Activated T-cell treated with anti-CD3 and anti-CD28 coated beads, Interleukin-2, amount 50 U/mL, for 24 hours (primary cell): ENCODE results near the gene PTGIS.
A peak's percentile ranks its signal among the peaks of the same experiment; 100 is the strongest.
"Not testable (repeated sequence)": the region's sequence is repeated elsewhere in the genome, so short reads cannot be mapped to it uniquely, and the experiment has no call there.

ENCODE experiments used
- DNase-seq: peaks from one replicate; pipeline ENCODE4 v3.0.0-alpha.2; 2020
- H3K27ac Mint-ChIP-seq: 2 replicates; pipeline ENCODE4 v1.8.0; 2020; ENCODE audit warnings: mild to moderate bottlenecking, mixed read lengths
- H3K27me3 Mint-ChIP-seq: 2 replicates; pipeline ENCODE4 v1.8.0; 2020; ENCODE audit warnings: mixed read lengths
- H3K36me3 Mint-ChIP-seq: 2 replicates; pipeline ENCODE4 v1.8.0; 2020; ENCODE audit warnings: low read depth, mixed read lengths
- H3K4me1 Mint-ChIP-seq: 2 replicates; pipeline ENCODE4 v1.8.0; 2020; ENCODE audit warnings: low read depth, mixed read lengths
- H3K4me3 Mint-ChIP-seq: 2 replicates; pipeline ENCODE4 v1.8.0; 2020; ENCODE audit warnings: mild to moderate bottlenecking, moderate library complexity, mixed read lengths
- H3K9me3 Mint-ChIP-seq: 2 replicates; pipeline ENCODE4 v1.8.0; 2020; ENCODE audit warnings: mixed read lengths

PTGIS gene

GRCh38 chr20:49567421-49568277 lies at the start of gene PTGIS:
PTGIS (minus strand) TSS chr20:49568137; CDS start chr20:49568116, 21 bp downstream.
- peaks cover 78% of the 10 kb centered on the region for H3K27me3 Mint-ChIP-seq
- peaks cover 9% of the 10 kb centered on the region for H3K4me1 Mint-ChIP-seq
- no peak within 1 kb of the TSS for H3K27ac Mint-ChIP-seq
- no peak for DNase-seq
- H3K4me3 Mint-ChIP-seq = peak within 1 kb of the TSS; percentile 48
- H3K9me3 Mint-ChIP-seq = no peaks in the 10 kb centered on the region
- H3K36me3 Mint-ChIP-seq = no peaks in the 10 kb centered on the region

- DNase-seq, H3K4me1 Mint-ChIP-seq, H3K27ac Mint-ChIP-seq, H3K27me3 Mint-ChIP-seq, H3K9me3 Mint-ChIP-seq, H3K36me3 Mint-ChIP-seq, H3K4me3 Mint-ChIP-seq: not testable (repeated sequence)
These were observed 49.5 kb upstream of the PTGIS start for GRCh38 chr20:49617394-49617793.

- Mint-ChIP-seq H3K27me3 (peaks cover 3% of the 10 kb centered on the region), H3K27ac (no peak overlapping the region), H3K36me3 (no peaks in the 10 kb centered on the region), H3K9me3 (no peaks in the 10 kb centered on the region), H3K4me3 (no peak overlapping the region), H3K4me1 (no peaks in the 10 kb centered on the region)
- DNase-seq = no peak
These were observed 48.4 kb upstream of the PTGIS start for GRCh38 chr20:49616154-49617007.

- no peak for DNase-seq
- Mint-ChIP-seq H3K4me1 (peaks cover 5% of the 10 kb centered on the region), H3K9me3 (no peaks in the 10 kb centered on the region), H3K27me3 (peaks cover 4% of the 10 kb centered on the region), H3K36me3 (no peaks in the 10 kb centered on the region), H3K27ac (no peak overlapping the region), H3K4me3 (no peak overlapping the region)
These were observed 47.6 kb upstream of the PTGIS start for GRCh38 chr20:49615401-49616153.

- not testable (repeated sequence) for H3K4me3 Mint-ChIP-seq, H3K27me3 Mint-ChIP-seq, H3K27ac Mint-ChIP-seq, H3K36me3 Mint-ChIP-seq, H3K4me1 Mint-ChIP-seq, H3K9me3 Mint-ChIP-seq, DNase-seq
These were observed 47.1 kb upstream of the PTGIS start for GRCh38 chr20:49615051-49615400.

GRCh38 chr20:49614338-49615050 lies 46.6 kb upstream of the PTGIS start:
- H3K27ac Mint-ChIP-seq = no peak overlapping the region
- DNase-seq = no peak

GRCh38 chr20:49612127-49612738 lies 44.3 kb upstream of the PTGIS start:
- peaks cover 22% of the 10 kb centered on the region for H3K27me3 Mint-ChIP-seq
- no peaks in the 10 kb centered on the region for H3K9me3 Mint-ChIP-seq
- H3K4me3 Mint-ChIP-seq = no peak overlapping the region
- no peak overlapping the region for H3K27ac Mint-ChIP-seq
- no peak for DNase-seq
- H3K4me1 Mint-ChIP-seq = peaks cover 22% of the 10 kb centered on the region
- no peaks in the 10 kb centered on the region for H3K36me3 Mint-ChIP-seq

More at GRCh38 chr20:49614338-49615050, 46.6 kb upstream of the PTGIS start:
- no peaks in the 10 kb centered on the region for H3K9me3 Mint-ChIP-seq
- peaks cover 10% of the 10 kb centered on the region for H3K27me3 Mint-ChIP-seq
- no peak overlapping the region for H3K4me3 Mint-ChIP-seq
- H3K4me1 Mint-ChIP-seq = peaks cover 6% of the 10 kb centered on the region
- no peaks in the 10 kb centered on the region for H3K36me3 Mint-ChIP-seq

- not testable (repeated sequence) for DNase-seq, H3K4me3 Mint-ChIP-seq, H3K36me3 Mint-ChIP-seq, H3K9me3 Mint-ChIP-seq, H3K27ac Mint-ChIP-seq
- Mint-ChIP-seq H3K27me3 (peaks cover 22% of the 10 kb centered on the region), H3K4me1 (peaks cover 22% of the 10 kb centered on the region)
These were observed 43.7 kb upstream of the PTGIS start for GRCh38 chr20:49611539-49612126.

- peak; percentile 89 for DNase-seq
These were observed 43.0 kb upstream of the PTGIS start for GRCh38 chr20:49610691-49611538.

GRCh38 chr20:49608752-49609670 lies 41.1 kb upstream of the PTGIS start:
- Mint-ChIP-seq H3K27ac (no peak overlapping the region), H3K9me3 (no peaks in the 10 kb centered on the region), H3K4me1 (peaks cover 24% of the 10 kb centered on the region), H3K4me3 (no peak overlapping the region), H3K36me3 (no peaks in the 10 kb centered on the region), H3K27me3 (peaks cover 22% of the 10 kb centered on the region)
- peak; percentile 82 for DNase-seq

More at GRCh38 chr20:49610691-49611538, 43.0 kb upstream of the PTGIS start:
- Mint-ChIP-seq H3K27ac (no peak overlapping the region), H3K4me3 (peak overlapping the region; percentile 48), H3K36me3 (no peaks in the 10 kb centered on the region), H3K4me1 (peaks cover 22% of the 10 kb centered on the region), H3K27me3 (peaks cover 22% of the 10 kb centered on the region), H3K9me3 (no peaks in the 10 kb centered on the region)

GRCh38 chr20:49607568-49607967 lies 39.6 kb upstream of the PTGIS start:
- no peak overlapping the region for H3K27ac Mint-ChIP-seq
- no peaks in the 10 kb centered on the region for H3K9me3 Mint-ChIP-seq
- peaks cover 31% of the 10 kb centered on the region for H3K4me1 Mint-ChIP-seq
- no peak overlapping the region for H3K4me3 Mint-ChIP-seq
- peaks cover 22% of the 10 kb centered on the region for H3K27me3 Mint-ChIP-seq
- peaks cover 2% of the 10 kb centered on the region for H3K36me3 Mint-ChIP-seq
- no peak for DNase-seq

- Mint-ChIP-seq H3K36me3 (peaks cover 11% of the 10 kb centered on the region), H3K27ac (no peak overlapping the region), H3K4me1 (peaks cover 21% of the 10 kb centered on the region), H3K27me3 (peaks cover 8% of the 10 kb centered on the region), H3K9me3 (peaks cover under 1% of the 10 kb centered on the region), H3K4me3 (no peak overlapping the region)
- no peak for DNase-seq
These were observed 35.3 kb upstream of the PTGIS start for GRCh38 chr20:49603209-49603627.
